ENCODE results near the gene OLFM1. TPM values are rescaled to one million over a fixed set of nuclear protein-coding genes. Genes with fewer than 3 reads are reported as not detected.

Gene OLFM1
- total RNA-seq, 1 experiment from 2014 or later: 3.5 TPM

DNA sequence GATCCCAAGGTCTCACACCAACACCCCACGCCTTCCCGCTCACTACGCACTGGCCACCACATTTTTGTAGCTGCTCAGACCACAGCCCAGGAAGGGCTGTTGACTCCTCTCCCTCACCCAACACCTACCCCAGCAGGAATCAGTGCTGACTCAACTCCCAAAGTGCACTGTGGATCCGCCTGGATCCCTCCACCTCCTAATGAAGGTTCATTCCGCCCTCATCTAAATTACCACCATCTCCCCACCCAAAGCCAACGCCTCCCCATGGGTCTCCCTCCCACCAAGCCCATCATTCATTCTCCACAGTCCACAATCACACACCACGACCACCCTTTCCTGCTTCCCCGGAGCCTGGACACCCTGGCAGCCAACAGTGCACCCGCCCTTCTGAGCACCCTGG, 57.8 kb downstream of the OLFM1 start:
- Histone ChIP-seq H3K4me1 (ENCODE audit: control insufficient read depth in 1 of 2, insufficient read depth in 2 of 2, low read length in 2 of 2) (peaks cover 7 to 8% of the 10 kb centered on the region in 2 experiments; a peak in 3 of 4 replicates), H3K9me3 (ENCODE audit: control insufficient read depth in 1 of 2, insufficient read depth in 1 of 2, low read depth in 1 of 2, low read length in 2 of 2) (no peaks in the 10 kb centered on the region), H3K4me3 (replicated peaks in 1 of 2; ENCODE audit: low read depth in 1 of 2, low read length in 2 of 2) (no peak overlapping the region), H4K20me1 (ENCODE audit: insufficient read depth) (no peaks in the 10 kb centered on the region), H3K9me2 (ENCODE audit: insufficient read depth) (no peaks in the 10 kb centered on the region), H2AFZ (ENCODE audit: low read depth, low read length, poor library complexity, severe bottlenecking) (no peak overlapping the region), H3K27me3 (ENCODE audit: insufficient read depth, low read length) (peaks cover 16% of the 10 kb centered on the region; the same call in 1 of the 2 replicates), H3K9ac (ENCODE audit: low read length) (no peak overlapping the region), H3K79me2 (ENCODE audit: insufficient read depth, low read length) (no peaks in the 10 kb centered on the region), H3K27ac (ENCODE audit: low read depth, low read length) (no peak overlapping the region), H3K4me2 (ENCODE audit: low read length) (peak overlapping the region; percentile 5; the same call in 1 of the 2 replicates), H3K36me3 (ENCODE audit: control insufficient read depth in 1 of 2, insufficient read depth in 2 of 2, low read length in 2 of 2) (no peaks in the 10 kb centered on the region)
- ChIA-PET POLR2A (no interaction called here), RAD21 (ENCODE audit: low non-redundant PET in 1 of 2, low total read pairs in 2 of 2, uncharacterized antibody in 2 of 2, unreplicated experiment in 2 of 2) (no interaction called here), CTCF (no interaction called here)
- intact Hi-C loops (cut with micrococcal nuclease): no loop called here
- no TSS peak for BruUV-seq (replicated peaks)
- ATAC-seq (no peak), DNase-seq (ENCODE audit: low read depth, low spot score) (no peak)
- no peak for TF ChIP-seq SIN3A (IDR thresholded peaks at IDR 0.05; ENCODE audit: low read depth)
- TF ChIP-seq ZNF274 (IDR thresholded peaks at IDR 0.05; ENCODE audit: low read depth, low read length): no peak
- no peak for TF ChIP-seq SP1 (IDR thresholded peaks at IDR 0.05; ENCODE audit: low read depth)
- no peak for TF ChIP-seq EZH2phosphoT487 (IDR thresholded peaks at IDR 0.05; ENCODE audit: borderline replicate concordance)
- TF ChIP-seq ZFX (IDR thresholded peaks at IDR 0.05): no peak
- TF ChIP-seq EZH2 (IDR thresholded peaks at IDR 0.05): no peak
- TF ChIP-seq FOSL1 (IDR thresholded peaks at IDR 0.05; ENCODE audit: low read depth): no peak
- no peak for TF ChIP-seq POLR2A (IDR thresholded peaks at IDR 0.05; ENCODE audit: borderline replicate concordance, extremely low read depth, insufficient read depth, insufficient read length)
- TF ChIP-seq, protein P1, sequence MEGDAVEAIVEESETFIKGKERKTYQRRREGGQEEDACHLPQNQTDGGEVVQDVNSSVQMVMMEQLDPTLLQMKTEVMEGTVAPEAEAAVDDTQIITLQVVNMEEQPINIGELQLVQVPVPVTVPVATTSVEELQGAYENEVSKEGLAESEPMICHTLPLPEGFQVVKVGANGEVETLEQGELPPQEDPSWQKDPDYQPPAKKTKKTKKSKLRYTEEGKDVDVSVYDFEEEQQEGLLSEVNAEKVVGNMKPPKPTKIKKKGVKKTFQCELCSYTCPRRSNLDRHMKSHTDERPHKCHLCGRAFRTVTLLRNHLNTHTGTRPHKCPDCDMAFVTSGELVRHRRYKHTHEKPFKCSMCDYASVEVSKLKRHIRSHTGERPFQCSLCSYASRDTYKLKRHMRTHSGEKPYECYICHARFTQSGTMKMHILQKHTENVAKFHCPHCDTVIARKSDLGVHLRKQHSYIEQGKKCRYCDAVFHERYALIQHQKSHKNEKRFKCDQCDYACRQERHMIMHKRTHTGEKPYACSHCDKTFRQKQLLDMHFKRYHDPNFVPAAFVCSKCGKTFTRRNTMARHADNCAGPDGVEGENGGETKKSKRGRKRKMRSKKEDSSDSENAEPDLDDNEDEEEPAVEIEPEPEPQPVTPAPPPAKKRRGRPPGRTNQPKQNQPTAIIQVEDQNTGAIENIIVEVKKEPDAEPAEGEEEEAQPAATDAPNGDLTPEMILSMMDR (IDR thresholded peaks at IDR 0.05 in 2 of 3, conservative IDR thresholded peaks at IDR 0.05 in 1 of 3; ENCODE audit: borderline replicate concordance in 1 of 3, insufficient read depth in 1 of 3, low read depth in 2 of 3, low read length in 2 of 3): no peak
- TF ChIP-seq TCF7L2 (IDR thresholded peaks at IDR 0.05; ENCODE audit: borderline replicate concordance, extremely low read depth, insufficient read depth, insufficient read length): no peak
- no peak for TF ChIP-seq POLR2AphosphoS5 (IDR thresholded peaks at IDR 0.05; ENCODE audit: low read depth, low read length)
